WTC11 (cell line): ENCODE data around the gene KLHL29. TPM values are rescaled to one million over a fixed set of nuclear protein-coding genes. Genes with fewer than 3 reads are reported as not detected.

Experiments used
- ATAC-seq: fragments of 200-7000 bp; cut with Tn5 transposase; 2 replicates; pipeline ENCODE4 v1.10.0; 2021; ENCODE audit warnings: mild to moderate bottlenecking, moderate library complexity
- CTCF ChIA-PET: fragments of 300-600 bp; sonication (Branson Sonifier 250); formaldehyde crosslinking; loops from one replicate; lab custom pipeline; 2021; ENCODE audit warnings: antibody characterized with exemption; lab: Charles Lee
- POLR2A ChIA-PET: fragments of 350-600 bp; sonication (Branson Sonifier 250); formaldehyde crosslinking; loops from one replicate; lab custom pipeline; 2021; ENCODE audit warnings: antibody characterized with exemption; lab: Charles Lee
- DNase-seq: peaks from one replicate; pipeline ENCODE4 v3.0.0; 2021; ENCODE audit warnings: low spot score
- H3K27ac Mint-ChIP-seq: 2 replicates; pipeline ENCODE4 v1.8.0; 2021; ENCODE audit warnings: mixed read lengths
- H3K27me3 Mint-ChIP-seq: 2 replicates; pipeline ENCODE4 v1.8.0; 2021; ENCODE audit warnings: low read depth, mild to moderate bottlenecking, moderate library complexity, mixed read lengths
- H3K36me3 Mint-ChIP-seq: 2 replicates; pipeline ENCODE4 v1.8.0; 2021; ENCODE audit warnings: mixed read lengths
- H3K4me1 Mint-ChIP-seq: 2 replicates; pipeline ENCODE4 v1.8.0; 2022; ENCODE audit warnings: mixed read lengths
- H3K4me3 Mint-ChIP-seq: 2 replicates; pipeline ENCODE4 v1.8.0; 2021; ENCODE audit warnings: mild to moderate bottlenecking, moderate library complexity, mixed read lengths
- H3K9me3 Mint-ChIP-seq: 2 replicates; pipeline ENCODE4 v1.8.0; 2021; ENCODE audit warnings: mixed read lengths
- CBFB ChIP-seq: sonication (generic); formaldehyde crosslinking; IDR thresholded peaks from 2 replicates; pipeline ENCODE4 v1.8.1; 2022; ENCODE audit warnings: mild to moderate bottlenecking, low read depth, missing genetic modification reagents
- CREM ChIP-seq: sonication (generic); formaldehyde crosslinking; IDR thresholded peaks from 2 replicates; pipeline ENCODE4 v1.8.1; 2022; ENCODE audit warnings: mild to moderate bottlenecking, missing genetic modification reagents, moderate library complexity
- EMX1 ChIP-seq: fragments of 250-450 bp; sonication (Bioruptor Pico); IDR thresholded peaks from 2 replicates; pipeline ENCODE4 v1.8.0; 2021; ENCODE audit warnings: mild to moderate bottlenecking
- GABPB1 ChIP-seq: sonication (generic); formaldehyde crosslinking; IDR thresholded peaks from 2 replicates; pipeline ENCODE4 v1.8.1; 2023; ENCODE audit warnings: mild to moderate bottlenecking, missing genetic modification reagents
- JUN ChIP-seq: sonication (generic); formaldehyde crosslinking; IDR thresholded peaks from 2 replicates; pipeline ENCODE4 v1.8.0; 2023; ENCODE audit warnings: mild to moderate bottlenecking, missing genetic modification reagents
- RORB ChIP-seq: fragments of 250-450 bp; sonication (Bioruptor Pico); IDR thresholded peaks from 2 replicates; pipeline ENCODE4 v1.9.0; 2021; ENCODE audit warnings: mild to moderate bottlenecking
- SMAD3 ChIP-seq: sonication (generic); formaldehyde crosslinking; IDR thresholded peaks from 2 replicates; pipeline ENCODE4 v1.8.0; 2022; ENCODE audit warnings: missing genetic modification reagents, mild to moderate bottlenecking, borderline replicate concordance
- SMAD4 ChIP-seq: sonication (generic); formaldehyde crosslinking; IDR thresholded peaks from 2 replicates; pipeline ENCODE4 v1.8.0; 2022; ENCODE audit warnings: mild to moderate bottlenecking, missing genetic modification reagents
- SOX15 ChIP-seq: fragments of 250-450 bp; sonication (Bioruptor Pico); IDR thresholded peaks from 2 replicates; pipeline ENCODE4 v1.9.0; 2021; ENCODE audit warnings: mild to moderate bottlenecking
- SP1 ChIP-seq: sonication (generic); formaldehyde crosslinking; conservative IDR thresholded peaks from 2 replicates; pipeline ENCODE4 v1.8.1; 2022; ENCODE audit warnings: missing genetic modification reagents
- ZNF317 ChIP-seq: sonication (generic); formaldehyde crosslinking; IDR thresholded peaks from 2 replicates; pipeline ENCODE4 v1.8.1; 2023; ENCODE audit warnings: low read depth, mild to moderate bottlenecking, moderate library complexity, missing genetic modification reagents, borderline replicate concordance
- total RNA-seq: library from RNA; stranded (reverse); gene quantifications from 3 replicates; pipeline ENCODE4 v1.2.3, GENCODE V29; 2021
- TF ChIP-seq, protein P1 (sequence below): sonication (generic); formaldehyde crosslinking; conservative IDR thresholded peaks from 2 replicates; pipeline ENCODE4 v1.8.1; 2023; ENCODE audit warnings: mild to moderate bottlenecking, low read depth, missing genetic modification reagents, moderate library complexity
- TF ChIP-seq, protein P2 (sequence below): sonication (generic); formaldehyde crosslinking; IDR thresholded peaks from 2 replicates; pipeline ENCODE4 v1.8.0; 2022; ENCODE audit warnings: mild to moderate bottlenecking, missing genetic modification reagents
- TF ChIP-seq, protein P3 (sequence below): sonication (generic); formaldehyde crosslinking; IDR thresholded peaks from 2 replicates; pipeline ENCODE4 v1.8.1; 2023; ENCODE audit warnings: mild to moderate bottlenecking, moderate library complexity, missing genetic modification reagents
- TF ChIP-seq, protein P4 (sequence below): fragments of 250-450 bp; sonication (Bioruptor Pico); conservative IDR thresholded peaks from 2 replicates; pipeline ENCODE4 v1.9.0; 2021; ENCODE audit warnings: mild to moderate bottlenecking
- TF ChIP-seq, protein P5 (sequence below): fragments of 250-450 bp; sonication (Bioruptor Pico); IDR thresholded peaks from 2 replicates; pipeline ENCODE4 v1.9.0; 2021; ENCODE audit warnings: moderate library complexity, mild to moderate bottlenecking, inconsistent platforms, borderline replicate concordance

KLHL29 gene
- total RNA-seq, 1 experiment from 2014 or later: 7.1 TPM

DNA sequence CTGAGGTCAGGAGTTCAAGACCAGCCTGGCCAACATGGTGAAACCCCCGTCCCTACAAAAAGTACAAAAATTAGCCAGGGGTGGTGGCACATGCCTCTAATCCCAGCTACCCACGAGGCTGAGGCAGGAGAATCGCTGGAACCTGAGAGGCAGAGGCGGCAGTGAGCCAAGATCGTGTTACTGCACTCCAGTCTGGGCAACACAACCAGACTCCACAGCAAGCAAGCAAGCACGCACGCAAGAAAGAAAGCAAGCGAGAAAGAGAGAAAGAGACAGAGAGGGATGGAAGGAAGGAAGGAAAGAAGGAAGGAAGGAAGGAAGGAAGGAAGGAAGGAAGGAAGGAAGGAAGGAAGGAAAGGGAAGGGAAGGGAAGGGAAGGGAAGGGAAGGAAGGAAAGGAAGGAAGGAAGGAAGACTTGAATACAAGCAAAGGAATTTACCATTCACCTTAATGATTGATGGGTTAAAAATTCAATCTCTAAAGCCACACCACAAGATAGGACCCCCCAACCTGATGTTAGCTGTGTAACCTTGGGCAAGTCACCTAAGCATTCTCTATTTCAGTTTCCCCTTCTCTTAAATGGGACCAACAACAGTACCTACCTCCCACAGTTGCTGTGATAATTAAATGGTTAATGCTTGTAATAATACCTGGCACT is 360.2 kb downstream of the KLHL29 start (continued):
- TF ChIP-seq, protein P1, sequence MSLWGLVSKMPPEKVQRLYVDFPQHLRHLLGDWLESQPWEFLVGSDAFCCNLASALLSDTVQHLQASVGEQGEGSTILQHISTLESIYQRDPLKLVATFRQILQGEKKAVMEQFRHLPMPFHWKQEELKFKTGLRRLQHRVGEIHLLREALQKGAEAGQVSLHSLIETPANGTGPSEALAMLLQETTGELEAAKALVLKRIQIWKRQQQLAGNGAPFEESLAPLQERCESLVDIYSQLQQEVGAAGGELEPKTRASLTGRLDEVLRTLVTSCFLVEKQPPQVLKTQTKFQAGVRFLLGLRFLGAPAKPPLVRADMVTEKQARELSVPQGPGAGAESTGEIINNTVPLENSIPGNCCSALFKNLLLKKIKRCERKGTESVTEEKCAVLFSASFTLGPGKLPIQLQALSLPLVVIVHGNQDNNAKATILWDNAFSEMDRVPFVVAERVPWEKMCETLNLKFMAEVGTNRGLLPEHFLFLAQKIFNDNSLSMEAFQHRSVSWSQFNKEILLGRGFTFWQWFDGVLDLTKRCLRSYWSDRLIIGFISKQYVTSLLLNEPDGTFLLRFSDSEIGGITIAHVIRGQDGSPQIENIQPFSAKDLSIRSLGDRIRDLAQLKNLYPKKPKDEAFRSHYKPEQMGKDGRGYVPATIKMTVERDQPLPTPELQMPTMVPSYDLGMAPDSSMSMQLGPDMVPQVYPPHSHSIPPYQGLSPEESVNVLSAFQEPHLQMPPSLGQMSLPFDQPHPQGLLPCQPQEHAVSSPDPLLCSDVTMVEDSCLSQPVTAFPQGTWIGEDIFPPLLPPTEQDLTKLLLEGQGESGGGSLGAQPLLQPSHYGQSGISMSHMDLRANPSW (CRISPR knock-in tag): no peak
- TF ChIP-seq GABPB1 (CRISPR knock-in tag): no peak
- no peak for TF ChIP-seq JUN (CRISPR knock-in tag)
- TF ChIP-seq SMAD4 (CRISPR knock-in tag): no peak
- TF ChIP-seq SP1 (CRISPR knock-in tag): no peak
- TF ChIP-seq, protein P2, sequence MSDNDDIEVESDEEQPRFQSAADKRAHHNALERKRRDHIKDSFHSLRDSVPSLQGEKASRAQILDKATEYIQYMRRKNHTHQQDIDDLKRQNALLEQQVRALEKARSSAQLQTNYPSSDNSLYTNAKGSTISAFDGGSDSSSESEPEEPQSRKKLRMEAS (CRISPR knock-in tag): no peak
- TF ChIP-seq CREM: no peak

DNA sequence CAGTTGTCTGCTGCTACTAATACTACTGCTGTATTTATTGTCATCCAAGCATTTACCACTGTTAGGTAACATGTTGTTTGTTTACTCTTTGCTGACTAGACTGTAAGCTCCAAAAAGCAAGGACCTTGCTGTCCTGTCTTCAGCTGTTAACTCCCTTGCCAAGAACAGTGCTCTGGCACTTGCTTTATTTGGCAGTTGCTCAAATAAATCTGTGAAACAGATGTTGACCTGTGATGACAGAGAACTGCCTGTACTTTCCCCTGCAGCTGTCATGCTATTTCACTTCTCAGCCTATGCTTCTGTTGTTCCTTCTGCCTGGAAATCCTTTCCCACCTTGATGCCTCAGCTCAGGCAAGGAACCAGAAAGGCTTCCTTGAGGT is 360.7 kb downstream of the KLHL29 start:
- ChIA-PET CTCF (no interaction called here), POLR2A (no interaction called here)
- H3K36me3 Mint-ChIP-seq: peaks cover 10% of the 10 kb centered on the region
- H3K4me1 Mint-ChIP-seq: peaks cover 21% of the 10 kb centered on the region
- ATAC-seq: no peak
- TF ChIP-seq SMAD3 (no peak), EMX1 (CRISPR knock-in tag) (no peak), RORB (no peak), ZNF317 (no peak), SOX15 (CRISPR knock-in tag) (no peak), CBFB (CRISPR knock-in tag) (no peak)
- TF ChIP-seq, protein P3, sequence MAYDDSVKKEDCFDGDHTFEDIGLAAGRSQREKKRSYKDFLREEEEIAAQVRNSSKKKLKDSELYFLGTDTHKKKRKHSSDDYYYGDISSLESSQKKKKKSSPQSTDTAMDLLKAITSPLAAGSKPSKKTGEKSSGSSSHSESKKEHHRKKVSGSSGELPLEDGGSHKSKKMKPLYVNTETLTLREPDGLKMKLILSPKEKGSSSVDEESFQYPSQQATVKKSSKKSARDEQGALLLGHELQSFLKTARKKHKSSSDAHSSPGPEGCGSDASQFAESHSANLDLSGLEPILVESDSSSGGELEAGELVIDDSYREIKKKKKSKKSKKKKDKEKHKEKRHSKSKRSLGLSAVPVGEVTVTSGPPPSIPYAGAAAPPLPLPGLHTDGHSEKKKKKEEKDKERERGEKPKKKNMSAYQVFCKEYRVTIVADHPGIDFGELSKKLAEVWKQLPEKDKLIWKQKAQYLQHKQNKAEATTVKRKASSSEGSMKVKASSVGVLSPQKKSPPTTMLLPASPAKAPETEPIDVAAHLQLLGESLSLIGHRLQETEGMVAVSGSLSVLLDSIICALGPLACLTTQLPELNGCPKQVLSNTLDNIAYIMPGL (CRISPR knock-in tag): no peak
- TF ChIP-seq, protein P4, sequence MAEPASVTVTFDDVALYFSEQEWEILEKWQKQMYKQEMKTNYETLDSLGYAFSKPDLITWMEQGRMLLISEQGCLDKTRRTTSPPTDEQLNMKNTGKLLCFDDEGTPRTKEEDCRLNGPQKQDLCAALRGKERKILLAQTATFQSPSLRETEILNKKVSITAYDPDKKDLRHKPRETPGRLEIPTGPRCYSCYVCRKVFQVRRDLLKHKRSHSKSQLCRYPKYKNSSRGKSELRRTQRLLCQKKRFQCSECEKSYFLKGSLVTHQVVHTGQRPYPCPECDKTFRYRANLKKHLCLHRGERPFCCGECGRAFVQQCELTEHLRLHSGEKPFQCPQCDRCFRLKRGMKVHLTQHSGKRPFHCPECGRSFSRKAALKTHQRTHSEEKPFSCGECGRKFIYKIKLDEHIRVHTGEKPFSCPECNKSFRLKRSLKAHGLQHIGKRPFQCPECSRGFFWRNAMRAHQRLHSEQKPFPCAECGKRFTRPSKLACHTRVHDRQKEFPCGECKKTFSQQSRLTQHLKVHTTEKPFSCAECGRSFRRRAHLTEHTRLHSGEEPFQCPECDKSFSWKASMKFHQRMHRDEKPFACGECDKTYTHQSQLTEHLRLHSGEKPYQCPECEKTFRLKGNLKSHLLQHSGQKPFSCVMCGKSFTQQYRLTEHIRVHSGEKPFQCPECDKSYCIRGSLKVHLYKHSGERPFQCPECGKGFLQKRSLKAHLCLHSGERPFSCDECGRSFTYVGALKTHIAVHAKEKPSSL (CRISPR knock-in tag): no peak
- TF ChIP-seq, protein P5, sequence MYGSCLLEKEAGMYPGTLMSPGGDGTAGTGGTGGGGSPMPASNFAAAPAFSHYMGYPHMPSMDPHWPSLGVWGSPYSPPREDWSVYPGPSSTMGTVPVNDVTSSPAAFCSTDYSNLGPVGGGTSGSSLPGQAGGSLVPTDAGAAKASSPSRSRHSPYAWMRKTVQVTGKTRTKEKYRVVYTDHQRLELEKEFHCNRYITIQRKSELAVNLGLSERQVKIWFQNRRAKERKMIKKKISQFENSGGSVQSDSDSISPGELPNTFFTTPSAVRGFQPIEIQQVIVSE (CRISPR knock-in tag): no peak
- TF ChIP-seq, all 79 proteins: peak for 0
- Mint-ChIP-seq H3K9me3 (peaks cover 14% of the 10 kb centered on the region), H3K27ac (no peak overlapping the region), H3K27me3 (no peaks in the 10 kb centered on the region), H3K4me3 (no peak overlapping the region)
- DNase-seq: no peak
